Measurements from ENCODE around the gene CA10. TPM values are rescaled to one million over a fixed set of nuclear protein-coding genes. Genes with fewer than 3 reads are reported as not detected.

The CA10 gene
- total RNA-seq, 1 donor from 2014 or later, result 2.0 TPM

DNA sequence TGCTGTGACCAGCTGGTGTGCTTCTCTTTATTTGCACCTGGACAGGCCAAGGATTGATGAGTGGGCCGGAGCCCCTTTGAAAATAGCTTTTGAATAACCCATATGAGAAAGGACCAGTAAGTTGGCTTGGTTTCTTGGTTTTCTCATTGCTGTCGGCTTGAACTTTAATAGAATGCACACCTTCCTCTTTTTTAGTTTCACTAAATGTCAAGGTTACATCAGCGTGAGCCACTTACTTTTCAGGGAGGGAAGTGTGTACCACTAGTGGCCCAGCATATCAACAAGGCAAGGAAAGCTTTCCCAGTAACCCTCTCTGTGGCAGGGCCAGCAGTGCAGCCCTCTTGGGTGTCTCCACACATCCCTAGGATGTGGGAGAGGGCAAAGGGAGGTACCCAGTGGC is 433.3 kb downstream of the CA10 start:
- H3K9me3 ChIP-seq, result no peaks in the 10 kb centered on the region
- TF ChIP-seq POLR2A (IDR thresholded peaks at IDR 0.05) (no peak), POLR2AphosphoS5 (IDR thresholded peaks at IDR 0.05; ENCODE audit: insufficient read depth in 1 of 2, low read depth in 1 of 2) (no peak), CTCF (IDR thresholded peaks at IDR 0.05) (no peak)
- intact Hi-C loops (cut with DNase I), result no loop called here
- H3K27me3 ChIP-seq, result no peaks in the 10 kb centered on the region
- no peak overlapping the region for H3K27ac ChIP-seq
- H3K4me1 ChIP-seq, result no peaks in the 10 kb centered on the region
- H3K36me3 ChIP-seq, result no peaks in the 10 kb centered on the region
- DNase-seq (ENCODE audit: extremely low spot score in 2 of 2), result no peak
- no peak overlapping the region for H3K4me3 ChIP-seq

DNA sequence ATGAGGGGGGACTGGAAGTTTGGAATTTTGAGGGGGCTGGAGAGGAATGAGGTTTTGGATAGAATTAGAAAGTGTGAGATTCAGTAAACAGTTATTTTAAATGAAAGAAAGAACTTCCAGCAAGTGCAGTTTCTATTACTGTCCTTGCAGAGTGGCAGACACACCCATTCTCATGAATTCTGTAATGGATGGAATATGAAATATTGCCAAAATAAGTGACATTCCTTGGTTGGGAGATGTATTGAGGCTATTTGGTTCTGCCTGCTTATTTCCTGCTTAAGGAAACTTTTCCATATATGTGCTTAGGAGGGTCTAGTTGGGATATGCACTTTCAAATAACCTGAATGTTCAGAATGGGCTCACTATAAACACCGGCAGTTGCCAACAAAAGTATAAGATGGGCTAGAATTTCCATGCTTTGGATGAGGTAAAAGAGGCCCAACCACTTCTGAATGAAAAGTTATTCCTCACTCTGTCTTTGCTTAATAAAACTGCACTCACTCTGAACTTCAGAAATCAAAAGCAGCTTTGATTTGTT is 434.4 kb downstream of the CA10 start:
- no peaks in the 10 kb centered on the region for H3K27me3 ChIP-seq
- no peak overlapping the region for H3K27ac ChIP-seq
- H3K4me3 ChIP-seq, result no peak overlapping the region
- TF ChIP-seq POLR2A (IDR thresholded peaks at IDR 0.05) (no peak), POLR2AphosphoS5 (IDR thresholded peaks at IDR 0.05; ENCODE audit: insufficient read depth in 1 of 2, low read depth in 1 of 2) (no peak), CTCF (IDR thresholded peaks at IDR 0.05) (no peak)
- H3K4me1 ChIP-seq, result no peaks in the 10 kb centered on the region
- no peaks in the 10 kb centered on the region for H3K9me3 ChIP-seq
- DNase-seq (ENCODE audit: extremely low spot score in 2 of 2), result no peak
- intact Hi-C loops (cut with DNase I), result no loop called here
- H3K36me3 ChIP-seq, result no peaks in the 10 kb centered on the region

GRCh38 chr17:51722994-51723393 is 435.5 kb downstream of the CA10 start:
- TF ChIP-seq POLR2A (IDR thresholded peaks at IDR 0.05), result no peak
- TF ChIP-seq POLR2AphosphoS5 (IDR thresholded peaks at IDR 0.05; ENCODE audit: insufficient read depth in 1 of 2, low read depth in 1 of 2), result no peak
- no peak for TF ChIP-seq CTCF (IDR thresholded peaks at IDR 0.05)
- intact Hi-C loops (cut with DNase I), result no loop called here

DNA sequence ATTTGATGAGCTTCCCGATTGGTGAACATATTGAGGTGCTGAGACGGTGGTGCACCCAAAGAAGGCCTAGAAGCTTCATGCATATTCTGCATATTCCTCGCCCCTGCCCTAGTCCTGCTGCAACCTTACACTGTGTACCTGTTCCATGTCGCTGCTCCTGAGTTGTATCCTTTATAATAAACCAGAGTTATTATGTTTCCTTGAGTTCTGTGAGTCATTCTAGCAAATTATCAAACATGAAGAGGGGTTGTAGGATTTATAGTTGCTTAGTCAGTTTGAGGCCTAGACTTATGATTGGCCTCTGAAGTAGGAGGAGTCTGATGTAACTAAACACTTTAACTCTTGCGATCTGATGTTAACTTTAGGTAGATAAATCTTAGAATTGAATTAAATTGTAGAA is 436.8 kb downstream of the CA10 start:
- Histone ChIP-seq H3K4me1 (no peaks in the 10 kb centered on the region), H3K36me3 (no peaks in the 10 kb centered on the region), H3K27me3 (no peaks in the 10 kb centered on the region), H3K9me3 (no peaks in the 10 kb centered on the region), H3K4me3 (no peak overlapping the region), H3K27ac (no peak overlapping the region)
- intact Hi-C loops (cut with DNase I), result no loop called here
- no peak for DNase-seq (ENCODE audit: extremely low spot score in 2 of 2)
- TF ChIP-seq CTCF (IDR thresholded peaks at IDR 0.05) (no peak), POLR2AphosphoS5 (IDR thresholded peaks at IDR 0.05; ENCODE audit: insufficient read depth in 1 of 2, low read depth in 1 of 2) (no peak), POLR2A (IDR thresholded peaks at IDR 0.05) (no peak)

More at GRCh38 chr17:51722994-51723393, 435.5 kb downstream of the CA10 start:
- Histone ChIP-seq H3K9me3 (no peaks in the 10 kb centered on the region), H3K27me3 (no peaks in the 10 kb centered on the region), H3K27ac (no peak overlapping the region), H3K36me3 (no peaks in the 10 kb centered on the region), H3K4me3 (no peak overlapping the region), H3K4me1 (no peaks in the 10 kb centered on the region)
- no peak for DNase-seq (ENCODE audit: extremely low spot score in 2 of 2)

- DNase-seq (ENCODE audit: extremely low spot score in 2 of 2), result no peak
- Histone ChIP-seq H3K9me3 (no peaks in the 10 kb centered on the region), H3K27me3 (no peaks in the 10 kb centered on the region), H3K27ac (no peak overlapping the region), H3K4me3 (no peak overlapping the region), H3K36me3 (no peaks in the 10 kb centered on the region), H3K4me1 (no peaks in the 10 kb centered on the region)
- TF ChIP-seq CTCF (IDR thresholded peaks at IDR 0.05) (no peak), POLR2A (IDR thresholded peaks at IDR 0.05) (no peak), POLR2AphosphoS5 (IDR thresholded peaks at IDR 0.05; ENCODE audit: insufficient read depth in 1 of 2, low read depth in 1 of 2) (no peak)
- intact Hi-C loops (cut with DNase I), result no loop called here
These were observed 438.1 kb downstream of the CA10 start for GRCh38 chr17:51720439-51720838.

All from vagina (tissue), 2 donors.